A673 (cell line): ENCODE results near the gene ELAPOR1. TPM values are rescaled to one million over a fixed set of nuclear protein-coding genes. Genes with fewer than 3 reads are reported as not detected.

ENCODE experiments used
- BruUV-seq: library from RNA; stranded (reverse); fragments of 400-500 nt; replicated peaks from 2 replicates; lab custom pipeline; 2021; lab: Mats Ljungman, UMichigan
- CTCF ChIA-PET: fragments of 300-600 bp; sonication (Branson Sonifier 250); formaldehyde crosslinking; loops from one replicate; lab custom pipeline; 2022; ENCODE audit warnings: antibody characterized with exemption; lab: Charles Lee
- POLR2A ChIA-PET: fragments of 300-600 bp; sonication (Branson Sonifier 250); formaldehyde crosslinking; loops from one replicate; lab custom pipeline; 2022; ENCODE audit warnings: antibody characterized with exemption; ENCODE audit not compliant: low non-redundant PET; lab: Charles Lee
- DNase-seq: peaks from one replicate; pipeline ENCODE4 v3.0.0-alpha.2; 2015; ENCODE audit warnings: low spot score
- H3K27ac ChIP-seq: fragments of 200-600 bp; sonication (generic); 2 replicates; pipeline ENCODE4 v1.5.1; 2016; ENCODE audit warnings: mixed run types, low read depth, mild to moderate bottlenecking, mixed read lengths, antibody characterized with exemption, low read length; ENCODE audit not compliant: poor library complexity, severe bottlenecking
- H3K27me3 ChIP-seq: fragments of 200-600 bp; sonication (generic); replicated peaks from 2 replicates; pipeline ENCODE4 v1.6.1; 2017; ENCODE audit warnings: mixed run types, low read depth, mild to moderate bottlenecking, mixed read lengths, antibody characterized with exemption, low read length; ENCODE audit not compliant: insufficient read depth, poor library complexity
- H3K36me3 ChIP-seq: fragments of 200-600 bp; sonication (generic); 2 replicates; pipeline ENCODE4 v1.6.1; 2016; ENCODE audit warnings: mixed run types, mild to moderate bottlenecking, mixed read lengths, antibody characterized with exemption, low read length; ENCODE audit not compliant: insufficient read depth, poor library complexity, severe bottlenecking
- H3K4me1 ChIP-seq: fragments of 200-600 bp; sonication (generic); 2 replicates; pipeline ENCODE4 v1.6.1; 2017; ENCODE audit warnings: mixed run types, mild to moderate bottlenecking, mixed read lengths, antibody characterized with exemption, low read length; ENCODE audit not compliant: insufficient read depth, poor library complexity, severe bottlenecking
- H3K4me3 ChIP-seq: fragments of 200-600 bp; sonication (generic); 2 replicates; pipeline ENCODE4 v1.5.1; 2016; ENCODE audit warnings: low read depth, mixed run types, mild to moderate bottlenecking, mixed read lengths, low read length; ENCODE audit not compliant: poor library complexity, severe bottlenecking
- H3K9me3 ChIP-seq: fragments of 200-600 bp; sonication (generic); 2 replicates; pipeline ENCODE4 v1.6.1; 2016; ENCODE audit warnings: mixed run types, low read depth, mild to moderate bottlenecking, mixed read lengths, antibody characterized with exemption, low read length; ENCODE audit not compliant: poor library complexity, severe bottlenecking
- CTCF ChIP-seq: fragments of 300-800, 200-600 bp; sonication (generic); conservative IDR thresholded peaks from 2 replicates; pipeline ENCODE4 v1.5.1; 2017; ENCODE audit warnings: low read depth, mild to moderate bottlenecking, antibody characterized with exemption, low read length, moderate library complexity, mixed read lengths
- EZH2 ChIP-seq: fragments of 200-600 bp; sonication (generic); IDR thresholded peaks from 2 replicates; pipeline ENCODE4 v1.6.1; 2017; ENCODE audit warnings: borderline replicate concordance, low read depth, mild to moderate bottlenecking, mixed read lengths, antibody characterized with exemption, low read length; ENCODE audit not compliant: poor library complexity, severe bottlenecking
- intact Hi-C: fragments of 100-400 bp; cut with micrococcal nuclease; formaldehyde crosslinking; loops from one replicate; pipeline ENCODE4 v1.10.0; 2022; ENCODE audit not compliant: unreplicated experiment
- total RNA-seq: library from RNA; stranded (reverse); gene quantifications from 2 replicates; pipeline ENCODE4 v1.2.3, GENCODE V29; 2021

Gene ELAPOR1
- total RNA-seq, 1 experiment from 2014 or later = 0.24 TPM

DNA sequence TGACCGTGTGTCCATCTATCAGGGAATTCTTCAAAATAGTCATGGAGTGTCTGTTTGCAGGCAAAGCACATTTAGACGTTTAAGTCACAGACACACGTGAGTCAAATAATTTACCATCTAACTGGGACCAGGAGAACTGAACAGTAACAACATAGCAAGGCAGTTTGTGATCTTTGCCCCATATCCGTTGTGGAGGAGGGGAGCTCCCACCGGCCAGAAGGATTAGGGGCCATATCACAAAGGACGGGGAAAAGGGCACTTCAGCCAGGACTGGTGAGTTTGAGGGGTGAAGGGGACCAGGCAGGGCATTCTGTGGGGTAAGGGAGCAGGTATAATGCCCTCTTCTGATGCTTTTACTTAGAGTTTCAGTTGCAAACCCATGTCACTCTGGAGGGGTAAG, 22.9 kb downstream of the ELAPOR1 start:
- Histone ChIP-seq H3K36me3 (no peaks in the 10 kb centered on the region), H3K27me3 (no peaks in the 10 kb centered on the region), H3K9me3 (no peaks in the 10 kb centered on the region), H3K4me3 (no peak overlapping the region), H3K27ac (no peak overlapping the region), H3K4me1 (peaks cover 15% of the 10 kb centered on the region)
- CTCF ChIA-PET = interaction anchor here (0.6 kb wide), 1 partner anchor 147 kb away, joined by 4 read pairs; no protein-coding TSS in a partner anchor
- no TSS peak for BruUV-seq
- DNase-seq = no peak
- intact Hi-C loops = no loop called here
- POLR2A ChIA-PET = no interaction called here
- TF ChIP-seq EZH2 (no peak), CTCF (no peak)

DNA sequence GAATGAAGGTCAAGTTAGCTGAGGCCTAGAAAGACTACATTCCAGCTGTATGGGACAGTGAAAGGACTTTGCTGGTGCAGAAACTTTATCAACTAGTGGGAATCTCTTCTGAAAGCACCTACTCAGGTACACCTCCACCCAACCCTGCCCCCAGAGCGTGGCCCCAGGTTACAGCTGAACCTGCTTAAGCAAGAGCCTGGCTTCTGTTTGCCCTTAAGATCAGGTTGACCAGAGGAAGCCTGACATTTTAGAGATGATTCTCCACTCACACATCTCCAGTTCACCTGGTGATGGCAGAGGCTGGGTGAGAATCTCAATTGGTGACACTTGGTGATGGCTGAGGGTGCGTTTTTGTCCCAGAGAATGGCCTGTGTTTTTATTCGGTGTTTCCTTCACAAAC, 24.0 kb downstream of the ELAPOR1 start:
- H3K27me3 ChIP-seq = no peaks in the 10 kb centered on the region
- intact Hi-C loops = no loop called here
- ChIA-PET CTCF (no interaction called here), POLR2A (no interaction called here)
- no peaks in the 10 kb centered on the region for H3K36me3 ChIP-seq
- DNase-seq = no peak
- peaks cover 15% of the 10 kb centered on the region for H3K4me1 ChIP-seq
- no peak overlapping the region for H3K27ac ChIP-seq
- no peak for TF ChIP-seq CTCF
- no peak for TF ChIP-seq EZH2
- no peaks in the 10 kb centered on the region for H3K9me3 ChIP-seq
- H3K4me3 ChIP-seq = no peak overlapping the region
- no TSS peak for BruUV-seq

DNA sequence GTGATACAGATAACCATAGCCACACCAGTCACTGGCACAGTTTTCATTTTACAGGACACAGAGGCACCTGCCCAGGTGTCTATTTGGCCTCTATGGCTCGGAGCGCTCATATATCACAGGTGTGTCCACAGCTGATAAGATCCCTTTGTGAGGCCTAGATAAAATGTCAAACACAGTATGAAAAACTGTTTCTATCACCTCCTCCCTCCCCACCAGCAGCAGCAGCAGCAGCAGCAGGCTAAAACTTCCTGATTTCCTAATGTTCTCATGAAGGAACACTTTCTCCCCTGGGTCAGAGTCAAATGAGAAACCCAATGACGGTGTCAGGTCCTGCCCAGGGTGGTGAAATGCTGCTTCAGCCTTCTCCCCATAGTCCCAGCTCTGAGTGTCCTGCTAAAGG, 24.4 kb downstream of the ELAPOR1 start:
- TF ChIP-seq EZH2 (no peak), CTCF (no peak)
- BruUV-seq = no TSS peak
- H3K36me3 ChIP-seq = no peaks in the 10 kb centered on the region
- H3K4me3 ChIP-seq = no peak overlapping the region
- DNase-seq = no peak
- H3K4me1 ChIP-seq = peaks cover 12% of the 10 kb centered on the region
- H3K27ac ChIP-seq = no peak overlapping the region
- ChIA-PET POLR2A (no interaction called here), CTCF (no interaction called here)
- no peaks in the 10 kb centered on the region for H3K27me3 ChIP-seq
- no peaks in the 10 kb centered on the region for H3K9me3 ChIP-seq
- intact Hi-C loops = no loop called here
